Measurements from ENCODE around the gene NFASC. TPM values are rescaled to one million over a fixed set of nuclear protein-coding genes. Genes with fewer than 3 reads are reported as not detected.

NFASC gene
- polyA plus RNA-seq, 4 donors, result 12.1 to 40.5 (median 16.4) TPM

- DNase-seq (ENCODE audit: low read depth in 4 of 4, low spot score in 2 of 4), result no peak
Observed at GRCh38 chr1:205056188-205056611, 185.5 kb downstream of the NFASC start.

GRCh38 chr1:205056956-205057568 lies 186.4 kb downstream of the NFASC start:
- DNase-seq (ENCODE audit: low read depth in 4 of 4, low spot score in 2 of 4), result no peak

GRCh38 chr1:205057808-205058575 lies 187.3 kb downstream of the NFASC start:
- no peak for DNase-seq (ENCODE audit: low read depth in 4 of 4, low spot score in 2 of 4)

- DNase-seq (ENCODE audit: low read depth in 4 of 4, low spot score in 2 of 4), result no peak
Observed at GRCh38 chr1:205058853-205059252, 188.2 kb downstream of the NFASC start.

GRCh38 chr1:205059660-205060059 lies 189.0 kb downstream of the NFASC start:
- no peak for DNase-seq (ENCODE audit: low read depth in 4 of 4, low spot score in 2 of 4)

- DNase-seq (ENCODE audit: low read depth in 4 of 4, low spot score in 2 of 4), result no peak
Observed at GRCh38 chr1:205060746-205061145, 190.1 kb downstream of the NFASC start.

- no peak for DNase-seq (ENCODE audit: low read depth in 4 of 4, low spot score in 2 of 4)
Observed at GRCh38 chr1:205061227-205061626, 190.6 kb downstream of the NFASC start.

- DNase-seq (ENCODE audit: low read depth in 4 of 4, low spot score in 2 of 4), result peak; percentile 56 to 80 (median 66)
Observed at GRCh38 chr1:205061665-205062069, 191.0 kb downstream of the NFASC start.

GRCh38 chr1:205062319-205062718 lies 191.7 kb downstream of the NFASC start:
- no peak for DNase-seq (ENCODE audit: low read depth in 4 of 4, low spot score in 2 of 4)

- no peak for DNase-seq (ENCODE audit: low read depth in 4 of 4, low spot score in 2 of 4)
Observed at GRCh38 chr1:205062895-205063294, 192.2 kb downstream of the NFASC start.

GRCh38 chr1:205064301-205064700 lies 193.6 kb downstream of the NFASC start:
- DNase-seq (ENCODE audit: low read depth in 4 of 4, low spot score in 2 of 4), result no peak

- DNase-seq (ENCODE audit: low read depth in 4 of 4, low spot score in 2 of 4), result no peak
Observed at GRCh38 chr1:205064741-205065316, 194.2 kb downstream of the NFASC start.

- no peak for DNase-seq (ENCODE audit: low read depth in 4 of 4, low spot score in 2 of 4)
Observed at GRCh38 chr1:205065666-205066065, 195.0 kb downstream of the NFASC start.

- DNase-seq (ENCODE audit: low read depth in 4 of 4, low spot score in 2 of 4), result no peak
Observed at GRCh38 chr1:205066141-205066818, 195.6 kb downstream of the NFASC start.

GRCh38 chr1:205067031-205067430 lies 196.4 kb downstream of the NFASC start:
- DNase-seq (ENCODE audit: low read depth in 4 of 4, low spot score in 2 of 4), result no peak

GRCh38 chr1:205068001-205068400 lies 197.3 kb downstream of the NFASC start:
- DNase-seq (ENCODE audit: low read depth in 4 of 4, low spot score in 2 of 4), result no peak

- DNase-seq (ENCODE audit: low read depth in 4 of 4, low spot score in 2 of 4), result no peak
Observed at GRCh38 chr1:205068457-205069040, 197.9 kb downstream of the NFASC start.

GRCh38 chr1:205069371-205070125 lies 198.9 kb downstream of the NFASC start:
- DNase-seq (ENCODE audit: low read depth in 4 of 4, low spot score in 2 of 4), result no peak

GRCh38 chr1:205071028-205071409 lies 200.4 kb downstream of the NFASC start:
- DNase-seq (ENCODE audit: low read depth in 4 of 4, low spot score in 2 of 4), result no peak

GRCh38 chr1:205071801-205072200 lies 201.1 kb downstream of the NFASC start:
- DNase-seq (ENCODE audit: low read depth in 4 of 4, low spot score in 2 of 4), result no peak
